Right atrium auricular region (tissue), 2 donors: ENCODE measurements around the gene GMCL2. TPM values are rescaled to one million over a fixed set of nuclear protein-coding genes. Genes with fewer than 3 reads are reported as not detected.
"Not testable (repeated sequence)": the region's sequence is repeated elsewhere in the genome, so short reads cannot be mapped to it uniquely, and the experiment has no call there.

Source experiments
- DNase-seq: peaks from one replicate; pipeline ENCODE4 v3.0.0-alpha.2; 2019; ENCODE audit warnings: low spot score
- H3K27ac ChIP-seq, 2 donors: fragments of 200-600 bp; sonication (generic); 1 replicate in 1 of 2; 2 replicates in 1 of 2; pipeline ENCODE4 v1.5.1; 2016 to 2019
- H3K27me3 ChIP-seq, 2 donors: fragments of 200-600 bp; sonication (generic); one replicate each; pipeline versions ENCODE4 v1.5.1 to v1.6.0; 2017 to 2019
- H3K36me3 ChIP-seq: fragments of 200-600 bp; sonication (generic); one replicate; pipeline ENCODE4 v1.5.1; 2016
- H3K4me1 ChIP-seq, 2 donors: fragments of 200-600 bp; sonication (generic); one replicate each; pipeline versions ENCODE4 v1.5.1 to v1.6.0; 2017 to 2019
- H3K4me3 ChIP-seq, 2 donors: fragments of 200-600 bp; sonication (generic); 1 replicate in 1 of 2; 2 replicates in 1 of 2; pipeline ENCODE4 v1.5.1; 2017 to 2019; ENCODE audit warnings: mild to moderate bottlenecking in 1 of 2, moderate library complexity in 1 of 2
- H3K9me3 ChIP-seq, 2 donors: fragments of 200-600 bp; sonication (generic); one replicate each; pipeline ENCODE4 v1.5.1; 2019
- total RNA-seq, 2 donors: library from RNA; depleted of rRNA; stranded (reverse); fragments of >200 nt; gene quantifications; one replicate each; pipeline ENCODE4 v1.1.0, GENCODE V29; 2016
- TF ChIP-seq, protein P1 (sequence below), 2 donors: fragments of 200-600 bp; sonication (generic); IDR thresholded peaks; one replicate each; pipeline ENCODE4 v1.5.1; 2019; ENCODE audit warnings: antibody characterized with exemption in 2 of 2

The GMCL2 gene
- total RNA-seq, 2 donors from 2014 or later: not detected

DNA sequence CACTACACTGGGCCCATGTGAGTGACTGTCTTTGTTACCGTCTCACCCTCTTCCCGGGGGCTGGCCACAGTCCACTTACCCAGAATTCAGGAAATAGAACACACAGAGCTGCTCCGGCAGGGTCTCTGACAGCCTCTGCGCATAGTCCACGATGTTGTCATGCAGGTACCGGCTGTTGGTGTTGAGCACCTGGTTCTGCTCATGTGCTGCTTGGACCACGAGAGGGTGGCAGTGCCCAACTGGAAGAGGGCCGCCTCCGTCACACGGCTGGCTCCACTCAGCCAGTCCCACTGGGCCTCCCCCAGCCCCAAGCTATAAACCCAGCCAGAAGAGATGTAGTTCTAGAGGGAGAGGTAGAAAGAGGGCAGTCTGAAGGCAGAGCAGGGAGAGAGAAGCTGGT is 42.7 kb upstream of the GMCL2 start:
- Histone ChIP-seq H3K27me3 (no peaks in the 10 kb centered on the region), H3K4me1 (peaks cover 0 to 31% of the 10 kb centered on the region in 2 donors), H3K4me3 (no peak overlapping the region), H3K36me3 (peaks cover 47% of the 10 kb centered on the region), H3K27ac (no peak overlapping the region), H3K9me3 (no peaks in the 10 kb centered on the region)
- no peak for DNase-seq
- TF ChIP-seq, protein P1, sequence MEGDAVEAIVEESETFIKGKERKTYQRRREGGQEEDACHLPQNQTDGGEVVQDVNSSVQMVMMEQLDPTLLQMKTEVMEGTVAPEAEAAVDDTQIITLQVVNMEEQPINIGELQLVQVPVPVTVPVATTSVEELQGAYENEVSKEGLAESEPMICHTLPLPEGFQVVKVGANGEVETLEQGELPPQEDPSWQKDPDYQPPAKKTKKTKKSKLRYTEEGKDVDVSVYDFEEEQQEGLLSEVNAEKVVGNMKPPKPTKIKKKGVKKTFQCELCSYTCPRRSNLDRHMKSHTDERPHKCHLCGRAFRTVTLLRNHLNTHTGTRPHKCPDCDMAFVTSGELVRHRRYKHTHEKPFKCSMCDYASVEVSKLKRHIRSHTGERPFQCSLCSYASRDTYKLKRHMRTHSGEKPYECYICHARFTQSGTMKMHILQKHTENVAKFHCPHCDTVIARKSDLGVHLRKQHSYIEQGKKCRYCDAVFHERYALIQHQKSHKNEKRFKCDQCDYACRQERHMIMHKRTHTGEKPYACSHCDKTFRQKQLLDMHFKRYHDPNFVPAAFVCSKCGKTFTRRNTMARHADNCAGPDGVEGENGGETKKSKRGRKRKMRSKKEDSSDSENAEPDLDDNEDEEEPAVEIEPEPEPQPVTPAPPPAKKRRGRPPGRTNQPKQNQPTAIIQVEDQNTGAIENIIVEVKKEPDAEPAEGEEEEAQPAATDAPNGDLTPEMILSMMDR (IDR thresholded peaks at IDR 0.05): no peak

DNA sequence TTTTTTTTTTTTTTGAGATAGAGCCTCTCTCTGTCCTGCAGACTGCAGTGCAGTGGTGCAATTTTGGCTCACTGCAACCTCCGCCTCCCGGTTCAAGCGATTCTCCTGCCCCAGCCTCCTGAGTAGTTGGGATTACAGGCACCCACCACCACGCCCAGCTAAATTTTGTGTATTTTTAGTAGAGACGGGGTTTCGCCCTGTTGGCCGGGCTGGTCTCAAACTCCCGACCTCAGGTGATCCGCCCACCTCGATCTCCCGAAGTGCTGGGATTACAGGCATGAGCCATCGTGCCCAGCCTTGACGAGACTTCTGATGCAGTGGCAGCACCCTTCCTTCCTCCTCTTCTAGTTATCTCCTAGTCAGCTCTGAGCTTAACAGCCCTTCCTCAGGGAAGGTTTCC is 41.9 kb upstream of the GMCL2 start:
- H3K36me3 ChIP-seq: peaks cover 47% of the 10 kb centered on the region

DNA sequence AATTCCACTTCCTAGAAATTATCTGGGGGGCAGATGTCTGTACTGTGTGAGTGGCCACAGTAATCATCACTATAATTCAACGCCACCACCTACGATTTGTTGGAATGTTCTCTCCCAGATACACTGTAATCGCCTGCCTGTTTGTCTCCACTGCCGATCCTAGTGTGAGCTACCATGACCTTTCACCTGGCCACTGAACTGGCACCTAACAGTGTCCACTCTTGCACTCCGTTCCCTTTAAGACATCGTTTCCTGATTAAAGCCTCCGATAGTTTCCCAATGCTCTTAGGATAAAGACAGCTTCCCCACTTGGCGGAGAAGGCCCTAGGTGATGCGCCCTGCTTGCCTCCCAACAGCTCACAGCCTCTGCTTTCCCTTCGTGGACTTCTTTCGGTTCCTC is 41.4 kb upstream of the GMCL2 start:
- no peak for DNase-seq
- TF ChIP-seq, protein P1 (IDR thresholded peaks at IDR 0.05): no peak

More for the DNA sequence above, 41.9 kb upstream of the GMCL2 start:
- H3K27me3 ChIP-seq, H3K9me3 ChIP-seq, H3K4me3 ChIP-seq, DNase-seq, H3K27ac ChIP-seq: not testable (repeated sequence)
- H3K4me1 ChIP-seq: peaks cover 0 to 31% of the 10 kb centered on the region in 2 donors

DNA sequence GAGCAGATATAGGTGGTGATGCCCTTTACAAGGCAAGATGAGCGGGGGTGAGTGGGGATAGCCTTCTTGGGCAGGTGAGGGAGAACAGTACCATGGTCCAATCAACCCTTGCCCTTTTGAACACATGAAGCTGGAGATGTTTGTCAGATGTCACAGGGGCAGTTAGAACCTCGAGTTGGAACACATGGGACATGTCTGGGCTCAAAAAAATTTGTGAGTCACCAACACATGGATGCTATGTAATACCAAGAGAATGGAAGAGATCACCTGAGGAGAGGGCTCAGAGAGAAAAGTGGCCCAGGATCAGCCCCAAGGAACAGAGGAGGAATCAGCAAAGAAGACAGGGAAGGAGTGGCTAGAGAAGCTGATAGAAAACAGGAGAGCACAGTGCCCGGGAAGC is 40.8 kb upstream of the GMCL2 start:
- Histone ChIP-seq H3K27me3 (no peaks in the 10 kb centered on the region), H3K9me3 (no peaks in the 10 kb centered on the region), H3K36me3 (peaks cover 47% of the 10 kb centered on the region), H3K4me3 (no peak overlapping the region), H3K27ac (no peak overlapping the region), H3K4me1 (peaks cover 0 to 31% of the 10 kb centered on the region in 2 donors)
- DNase-seq: no peak
- TF ChIP-seq, protein P1 (IDR thresholded peaks at IDR 0.05): no peak

More for the DNA sequence above, 41.4 kb upstream of the GMCL2 start:
- H3K27ac ChIP-seq: no peak overlapping the region
- H3K4me1 ChIP-seq: peaks cover 0 to 35% of the 10 kb centered on the region in 2 donors
- peaks cover 47% of the 10 kb centered on the region for H3K36me3 ChIP-seq
- no peak overlapping the region for H3K4me3 ChIP-seq
- H3K27me3 ChIP-seq: no peaks in the 10 kb centered on the region
- no peaks in the 10 kb centered on the region for H3K9me3 ChIP-seq

DNA sequence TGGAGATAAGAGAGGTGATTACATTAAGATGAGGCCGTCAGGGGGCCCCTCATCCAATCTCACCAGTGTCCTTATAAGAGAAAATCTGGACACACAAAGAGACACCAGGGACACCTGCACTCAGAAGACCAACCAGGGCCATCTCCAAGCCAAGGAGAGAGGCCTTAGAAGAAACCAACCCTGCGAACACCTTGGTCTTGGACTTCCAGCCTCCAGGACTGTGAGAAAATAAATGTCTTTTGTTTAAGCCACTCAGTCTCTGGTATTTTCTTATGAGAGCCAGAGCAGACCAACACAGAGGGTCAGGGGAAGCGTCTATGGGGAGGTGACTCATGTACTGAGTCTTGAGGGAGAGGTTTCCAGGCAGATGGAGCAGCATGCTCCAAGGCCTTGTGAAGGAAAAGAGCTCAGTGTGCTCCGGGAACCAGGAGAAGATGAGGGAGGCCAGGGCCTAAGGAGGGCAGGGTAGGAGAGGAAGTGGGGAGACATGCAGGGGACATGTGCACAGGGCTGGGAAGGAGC is 40.0 kb upstream of the GMCL2 start:
- Histone ChIP-seq H3K27ac (no peak overlapping the region), H3K4me1 (peaks cover 0 to 28% of the 10 kb centered on the region in 2 donors), H3K36me3 (peaks cover 47% of the 10 kb centered on the region), H3K4me3 (no peak overlapping the region), H3K9me3 (no peaks in the 10 kb centered on the region), H3K27me3 (no peaks in the 10 kb centered on the region)
- DNase-seq: no peak
- TF ChIP-seq, protein P1 (IDR thresholded peaks at IDR 0.05): no peak

DNA sequence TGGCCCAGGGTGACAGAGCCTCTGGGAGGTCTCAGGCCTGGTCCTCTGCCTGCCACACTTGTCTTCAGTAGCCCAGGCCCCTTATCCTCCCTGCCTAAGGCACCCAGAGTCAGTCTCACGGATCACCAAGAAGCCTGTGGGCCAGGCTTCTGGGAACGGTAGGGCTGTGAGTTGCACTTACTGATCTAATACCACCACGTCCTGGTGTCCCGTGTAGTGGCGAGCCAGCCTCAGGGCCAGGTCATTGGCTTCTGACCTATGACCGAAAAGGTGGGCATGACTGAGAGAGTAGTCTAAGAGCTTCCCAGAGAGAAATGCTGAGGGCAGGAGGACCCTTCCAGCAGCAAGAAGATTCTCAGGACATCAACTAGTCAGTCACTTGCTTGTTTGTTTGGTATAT is 38.0 kb upstream of the GMCL2 start:
- peaks cover 37% of the 10 kb centered on the region for H3K36me3 ChIP-seq

More for the DNA sequence above, 38.0 kb upstream of the GMCL2 start:
- Histone ChIP-seq H3K4me1 (peaks cover 0 to 10% of the 10 kb centered on the region in 2 donors), H3K9me3 (no peaks in the 10 kb centered on the region), H3K4me3 (no peak overlapping the region), H3K27me3 (no peaks in the 10 kb centered on the region), H3K27ac (no peak overlapping the region)
- no peak for DNase-seq
- TF ChIP-seq, protein P1 (IDR thresholded peaks at IDR 0.05): no peak
